ENCODE measurements around the gene CFAP65. TPM values are rescaled to one million over a fixed set of nuclear protein-coding genes. Genes with fewer than 3 reads are reported as not detected.

Gene CFAP65
- total and polyA plus RNA-seq, 2 of the 13 experiments (the other 11 are each of a cell fraction or from before 2014, with no cell fraction given) = 0.05 TPM; not detected in 1

GRCh38 chr2:219001577-219002394 lies 39.5 kb downstream of the CFAP65 start (continued):
- TF ChIP-seq ZNF609 (CRISPR knock-in tag; IDR thresholded peaks at IDR 0.05; ENCODE audit: borderline replicate concordance) (peak; percentile 99), TOPORS (CRISPR knock-in tag; IDR thresholded peaks at IDR 0.05) (0 out of 2 replicates have a peak, but pooled peaks have one; percentile 26), ZNF747 (CRISPR knock-in tag; IDR thresholded peaks at IDR 0.05; ENCODE audit: borderline replicate concordance) (peak; percentile 81; the same call in 1 of the 2 replicates), PHF21A (CRISPR knock-in tag; IDR thresholded peaks at IDR 0.05) (peak; percentile 95), ZNF382 (CRISPR knock-in tag; IDR thresholded peaks at IDR 0.05; ENCODE audit: borderline replicate concordance) (no peak), ATF4 (CRISPR knock-in tag; IDR thresholded peaks at IDR 0.05) (peak in 1 of 2 experiments; percentile 53; a peak in 2 of 4 replicates), ZNF841 (CRISPR knock-in tag; IDR thresholded peaks at IDR 0.05; ENCODE audit: borderline replicate concordance) (no peak), JARID2 (CRISPR knock-in tag; IDR thresholded peaks at IDR 0.05; ENCODE audit: insufficient replicate concordance) (no peak), KDM5B (CRISPR knock-in tag; IDR thresholded peaks at IDR 0.05; ENCODE audit: borderline replicate concordance) (peak; percentile 86; the same call in 1 of the 2 replicates), ZNF891 (CRISPR knock-in tag; IDR thresholded peaks at IDR 0.05) (peak; percentile 61; the same call in 1 of the 2 replicates), MAZ (IDR thresholded peaks at IDR 0.05; ENCODE audit: borderline replicate concordance, low read depth, low read length) (peak; percentile 91; the same call in 1 of the 2 replicates), MAZ (CRISPR knock-in tag; IDR thresholded peaks at IDR 0.05; ENCODE audit: low read depth) (peak; percentile 92), DMAP1 (CRISPR knock-in tag; IDR thresholded peaks at IDR 0.05) (no peak), PPARG (CRISPR knock-in tag; conservative IDR thresholded peaks at IDR 0.05) (no peak), ZSCAN29 (CRISPR knock-in tag; conservative IDR thresholded peaks at IDR 0.05) (0 out of 2 replicates have a peak, but pooled peaks have one; percentile 35), PHF20 (CRISPR knock-in tag; IDR thresholded peaks at IDR 0.05) (no peak)
- TF ChIP-seq, protein P1, sequence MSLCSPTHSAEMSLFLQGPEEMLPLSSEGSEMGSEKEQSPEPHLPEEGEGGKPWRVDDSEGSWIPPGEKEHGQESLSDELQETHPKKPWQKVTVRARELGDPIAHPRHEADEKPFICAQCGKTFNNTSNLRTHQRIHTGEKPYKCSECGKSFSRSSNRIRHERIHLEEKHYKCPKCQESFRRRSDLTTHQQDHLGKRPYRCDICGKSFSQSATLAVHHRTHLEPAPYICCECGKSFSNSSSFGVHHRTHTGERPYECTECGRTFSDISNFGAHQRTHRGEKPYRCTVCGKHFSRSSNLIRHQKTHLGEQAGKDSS (CRISPR knock-in tag; IDR thresholded peaks at IDR 0.05; ENCODE audit: borderline replicate concordance, low read depth) = 0 out of 2 replicates have a peak, but pooled peaks have one; percentile 12
- TF ChIP-seq, protein P2, sequence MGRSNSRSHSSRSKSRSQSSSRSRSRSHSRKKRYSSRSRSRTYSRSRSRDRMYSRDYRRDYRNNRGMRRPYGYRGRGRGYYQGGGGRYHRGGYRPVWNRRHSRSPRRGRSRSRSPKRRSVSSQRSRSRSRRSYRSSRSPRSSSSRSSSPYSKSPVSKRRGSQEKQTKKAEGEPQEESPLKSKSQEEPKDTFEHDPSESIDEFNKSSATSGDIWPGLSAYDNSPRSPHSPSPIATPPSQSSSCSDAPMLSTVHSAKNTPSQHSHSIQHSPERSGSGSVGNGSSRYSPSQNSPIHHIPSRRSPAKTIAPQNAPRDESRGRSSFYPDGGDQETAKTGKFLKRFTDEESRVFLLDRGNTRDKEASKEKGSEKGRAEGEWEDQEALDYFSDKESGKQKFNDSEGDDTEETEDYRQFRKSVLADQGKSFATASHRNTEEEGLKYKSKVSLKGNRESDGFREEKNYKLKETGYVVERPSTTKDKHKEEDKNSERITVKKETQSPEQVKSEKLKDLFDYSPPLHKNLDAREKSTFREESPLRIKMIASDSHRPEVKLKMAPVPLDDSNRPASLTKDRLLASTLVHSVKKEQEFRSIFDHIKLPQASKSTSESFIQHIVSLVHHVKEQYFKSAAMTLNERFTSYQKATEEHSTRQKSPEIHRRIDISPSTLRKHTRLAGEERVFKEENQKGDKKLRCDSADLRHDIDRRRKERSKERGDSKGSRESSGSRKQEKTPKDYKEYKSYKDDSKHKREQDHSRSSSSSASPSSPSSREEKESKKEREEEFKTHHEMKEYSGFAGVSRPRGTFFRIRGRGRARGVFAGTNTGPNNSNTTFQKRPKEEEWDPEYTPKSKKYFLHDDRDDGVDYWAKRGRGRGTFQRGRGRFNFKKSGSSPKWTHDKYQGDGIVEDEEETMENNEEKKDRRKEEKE (IDR thresholded peaks at IDR 0.05) = no peak

All from HepG2 (cell line).